HFF-Myc (cell line): Measurements from ENCODE around the gene DTNBP1.
A peak's percentile ranks its signal among the peaks of the same experiment; 100 is the strongest.

Experiments used
- DNase-seq: peaks from one replicate; pipeline ENCODE4 v3.0.0-alpha.2; 2011; ENCODE audit warnings: low read depth; ENCODE audit errors: extremely low read depth
- H3K4me3 ChIP-seq: replicated peaks from 2 replicates; pipeline ENCODE4 v1.5.1; 2011; ENCODE audit warnings: low read depth, mild to moderate bottlenecking, control low read depth, low read length
- CTCF ChIP-seq: IDR thresholded peaks from 2 replicates; pipeline ENCODE4 v1.5.1; 2012; ENCODE audit warnings: mild to moderate bottlenecking, low read depth, low read length, control low read depth; ENCODE audit errors: missing control alignments

DTNBP1 gene

GRCh38 chr6:15504040-15504495 is 158.8 kb downstream of the DTNBP1 start:
- no peak for TF ChIP-seq CTCF
- no peak for DNase-seq
- peak overlapping the region; percentile 20; the same call in 1 of the 2 replicates for H3K4me3 ChIP-seq

- no peak overlapping the region for H3K4me3 ChIP-seq
- no peak for TF ChIP-seq CTCF
- DNase-seq = no peak
Measured at GRCh38 chr6:15503346-15503680, 159.5 kb downstream of the DTNBP1 start.

- no peak for TF ChIP-seq CTCF
- no peak overlapping the region for H3K4me3 ChIP-seq
- DNase-seq = no peak
Measured at GRCh38 chr6:15502446-15503345, 160.1 kb downstream of the DTNBP1 start.

GRCh38 chr6:15501826-15502445 is 160.9 kb downstream of the DTNBP1 start:
- H3K4me3 ChIP-seq = no peak overlapping the region
- DNase-seq = no peak
- no peak for TF ChIP-seq CTCF

- no peak for DNase-seq
- no peak for TF ChIP-seq CTCF
- no peak overlapping the region for H3K4me3 ChIP-seq
Measured at GRCh38 chr6:15500901-15501825, 161.7 kb downstream of the DTNBP1 start.

GRCh38 chr6:15500078-15500740 is 162.6 kb downstream of the DTNBP1 start:
- no peak for DNase-seq
- TF ChIP-seq CTCF = no peak
- no peak overlapping the region for H3K4me3 ChIP-seq
